GM19043 (cell line): ENCODE results near the gene PRMT3.
"Not testable (repeated sequence)": the region's sequence is repeated elsewhere in the genome, so short reads cannot be mapped to it uniquely, and the experiment has no call there.

Experiments used
- ATAC-seq: cut with Tn5 transposase; IDR thresholded peaks from one replicate; pipeline ENCODE4 v1.9.1; 2021; ENCODE audit warnings: low read depth; ENCODE audit not compliant: unreplicated experiment

The PRMT3 gene

GRCh38 chr11:20373568-20374209, 13.8 kb upstream of the PRMT3 start:
- ATAC-seq, result no peak

GRCh38 chr11:20374741-20375300, 12.7 kb upstream of the PRMT3 start:
- no peak for ATAC-seq

- no peak for ATAC-seq
Observed at GRCh38 chr11:20376162-20376730, 11.3 kb upstream of the PRMT3 start.

- ATAC-seq, result not testable (repeated sequence)
Observed at GRCh38 chr11:20385996-20386395, 1.5 kb upstream of the PRMT3 start.

- peak; percentile 7 for ATAC-seq
Observed at GRCh38 chr11:20388096-20389055, 860 bp downstream of the PRMT3 start.

GRCh38 chr11:20397281-20397680, 9.8 kb downstream of the PRMT3 start:
- ATAC-seq, result peak; percentile 88

- no peak for ATAC-seq
Observed at GRCh38 chr11:20399498-20399897, 12.0 kb downstream of the PRMT3 start.

GRCh38 chr11:20403059-20403458, 15.5 kb downstream of the PRMT3 start:
- no peak for ATAC-seq

- no peak for ATAC-seq
Observed at GRCh38 chr11:20406484-20406883, 19.0 kb downstream of the PRMT3 start.

GRCh38 chr11:20407344-20407743, 19.8 kb downstream of the PRMT3 start:
- ATAC-seq, result no peak

GRCh38 chr11:20415432-20415831, 27.9 kb downstream of the PRMT3 start:
- no peak for ATAC-seq

- no peak for ATAC-seq
Observed at GRCh38 chr11:20417771-20418170, 30.3 kb downstream of the PRMT3 start.

GRCh38 chr11:20421946-20422345, 34.4 kb downstream of the PRMT3 start:
- ATAC-seq, result no peak

GRCh38 chr11:20429216-20429615, 41.7 kb downstream of the PRMT3 start:
- ATAC-seq, result no peak

GRCh38 chr11:20438637-20439036, 51.1 kb downstream of the PRMT3 start:
- no peak for ATAC-seq

- ATAC-seq, result no peak
Observed at GRCh38 chr11:20443596-20443995, 56.1 kb downstream of the PRMT3 start.

GRCh38 chr11:20444535-20444934, 57.0 kb downstream of the PRMT3 start:
- no peak for ATAC-seq

GRCh38 chr11:20448834-20449233, 61.3 kb downstream of the PRMT3 start:
- no peak for ATAC-seq

GRCh38 chr11:20450829-20451228, 63.3 kb downstream of the PRMT3 start:
- no peak for ATAC-seq

GRCh38 chr11:20451568-20451967, 64.1 kb downstream of the PRMT3 start:
- no peak for ATAC-seq

- no peak for ATAC-seq
Observed at GRCh38 chr11:20452585-20452984, 65.1 kb downstream of the PRMT3 start.
